Measurements from ENCODE around the gene ITGAE.
"Not testable (repeated sequence)": the region's sequence is repeated elsewhere in the genome, so short reads cannot be mapped to it uniquely, and the experiment has no call there.

Gene ITGAE

DNA sequence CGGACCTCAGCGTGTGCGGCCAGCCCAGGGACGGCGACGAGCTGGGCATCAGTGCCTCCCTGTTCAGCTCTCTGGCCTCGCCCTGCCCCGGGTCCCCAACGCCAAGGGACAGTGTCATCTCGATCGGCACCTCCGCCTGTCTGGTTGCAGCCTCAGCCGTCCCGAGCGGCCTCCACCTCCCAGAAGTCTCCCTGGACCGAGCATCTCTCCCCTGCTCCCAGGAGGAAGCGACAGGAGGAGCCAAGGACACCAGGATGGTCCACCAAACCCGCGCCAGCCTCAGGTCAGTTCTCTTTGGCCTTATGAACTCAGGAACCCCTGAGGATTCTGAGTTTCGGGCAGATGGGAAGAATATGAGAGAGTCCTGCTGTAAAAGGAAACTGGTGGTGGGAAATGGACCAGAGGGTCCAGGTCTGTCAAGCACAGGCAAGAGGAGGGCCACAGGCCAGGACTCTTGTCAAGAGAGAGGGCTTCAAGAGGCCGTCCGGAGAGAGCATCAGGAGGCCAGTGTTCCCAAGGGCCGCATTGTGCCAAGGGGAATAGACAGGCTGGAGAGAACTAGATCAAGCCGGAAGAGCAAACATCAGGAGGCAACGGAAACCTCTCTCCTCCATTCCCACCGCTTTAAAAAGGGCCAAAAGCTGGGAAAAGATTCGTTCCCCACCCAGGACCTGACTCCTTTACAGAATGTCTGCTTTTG is 76.5 kb downstream of the ITGAE start:
- DNase-seq, result no peak

DNA sequence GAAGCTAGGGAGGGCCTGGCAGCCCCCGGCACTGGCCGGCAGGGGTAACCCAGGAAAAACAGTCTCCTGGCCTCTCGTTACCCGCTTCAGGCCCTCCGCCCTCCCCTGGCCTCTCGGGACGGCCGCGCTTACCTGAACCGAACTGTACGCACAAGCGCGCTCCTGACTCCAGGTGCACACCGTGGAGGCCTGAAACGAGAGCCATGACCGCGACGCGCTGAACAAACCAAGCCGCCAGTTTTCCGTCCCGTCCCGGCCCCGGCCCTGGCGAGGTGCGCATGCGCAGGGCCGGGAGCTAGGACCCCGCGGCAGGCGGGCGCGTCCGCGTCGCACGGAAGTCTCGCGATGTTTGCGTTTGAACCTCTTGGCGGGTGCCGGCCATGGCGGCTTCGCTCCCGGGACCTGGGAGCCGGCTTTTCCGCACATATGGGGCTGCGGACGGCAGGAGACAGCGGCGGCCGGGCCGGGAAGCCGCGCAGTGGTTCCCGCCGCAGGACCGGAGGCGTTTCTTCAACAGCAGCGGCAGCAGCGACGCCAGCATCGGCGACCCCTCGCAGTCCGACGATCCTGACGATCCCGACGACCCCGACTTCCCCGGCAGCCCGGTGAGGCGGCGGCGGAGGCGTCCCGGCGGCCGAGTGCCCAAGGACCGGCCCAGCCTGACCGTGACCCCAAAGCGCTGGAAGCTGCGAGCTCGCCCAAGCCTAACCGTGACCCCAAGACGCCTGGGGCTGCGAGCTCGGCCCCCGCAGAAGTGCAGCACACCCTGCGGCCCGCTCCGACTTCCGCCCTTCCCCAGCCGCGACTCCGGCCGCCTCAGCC is 77.2 kb downstream of the ITGAE start, which contains the start of gene HASPIN:
Gene HASPIN (plus strand): TSS at position 348 of the 822 bp plus-strand sequence. CDS start 33 bp downstream, at position 381.
- DNase-seq, result peak; percentile 92

DNA sequence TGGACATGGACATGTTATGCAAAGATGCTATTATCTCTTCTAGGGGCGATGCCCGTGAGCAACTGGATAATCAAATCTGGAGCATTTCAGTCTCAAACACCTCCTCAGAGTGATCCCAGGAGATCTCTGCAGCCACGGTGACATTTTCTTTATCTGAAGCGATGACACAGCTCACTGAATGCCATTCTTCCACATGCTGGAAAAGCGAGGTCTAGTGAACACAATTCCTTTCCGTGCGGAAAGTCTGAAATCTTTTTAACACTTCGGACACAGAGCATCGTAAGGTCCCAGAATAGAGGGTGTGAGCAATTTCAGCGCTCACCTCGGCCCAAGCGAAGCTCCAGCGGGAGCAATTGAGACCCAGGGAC is 77.8 kb downstream of the ITGAE start:
- no peak for DNase-seq

DNA sequence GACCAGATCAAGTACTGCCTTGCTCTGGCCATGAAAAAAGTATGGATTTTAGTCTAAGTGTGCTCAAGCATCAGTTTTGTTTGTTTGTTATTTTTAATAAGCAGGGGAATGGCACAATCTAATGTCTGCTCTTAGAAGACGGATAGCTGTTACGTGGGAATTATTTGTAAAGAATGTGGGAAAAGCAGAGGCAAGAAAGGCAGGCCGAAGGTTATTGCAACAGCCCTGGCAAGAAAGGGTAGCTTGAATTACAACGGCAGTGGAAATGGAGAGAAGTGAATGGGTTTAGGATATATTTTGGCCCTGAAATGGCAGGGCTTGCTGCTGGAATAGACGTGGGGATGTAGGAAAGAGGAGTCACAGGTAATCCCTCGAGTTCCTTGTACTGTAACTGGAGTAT is 78.3 kb downstream of the ITGAE start:
- no peak for DNase-seq

DNA sequence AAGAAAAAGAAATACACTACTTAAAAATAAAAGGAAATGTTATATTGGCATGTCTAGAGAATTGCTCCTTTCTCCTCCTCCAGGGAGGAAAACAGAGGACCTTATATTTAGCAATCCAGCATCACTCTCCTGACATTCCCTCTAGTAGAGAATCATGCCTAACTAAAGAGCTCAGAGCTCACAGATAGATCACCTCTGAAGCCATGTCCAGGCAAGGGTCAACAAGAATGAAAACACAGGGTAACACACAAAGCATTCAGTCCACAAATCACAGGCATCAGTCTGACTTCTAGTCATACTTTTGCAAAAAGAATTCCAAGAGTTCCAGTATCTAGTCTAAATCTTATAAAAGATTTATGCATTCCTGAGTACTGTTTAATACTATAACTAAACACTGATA is 81.7 kb downstream of the ITGAE start:
- no peak for DNase-seq

DNA sequence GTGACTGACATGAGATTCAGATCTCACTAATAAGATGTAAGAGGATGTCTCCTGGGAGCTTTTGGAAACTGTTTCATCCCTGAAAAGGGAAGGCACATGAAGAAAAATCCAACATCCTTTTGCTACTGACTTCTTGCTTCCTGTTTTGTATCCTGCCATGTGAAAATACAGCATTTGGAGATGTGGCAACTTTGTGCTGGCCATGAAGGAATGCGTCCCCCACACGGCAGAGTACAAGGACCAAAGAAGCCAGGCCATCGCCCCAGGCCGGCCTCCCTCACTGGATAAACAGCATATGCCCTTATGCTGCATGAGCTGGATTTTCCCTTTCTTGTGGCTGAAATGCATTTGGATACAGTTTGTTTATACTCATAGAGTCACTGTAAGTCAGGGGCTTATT is 82.8 kb downstream of the ITGAE start:
- no peak for DNase-seq

DNA sequence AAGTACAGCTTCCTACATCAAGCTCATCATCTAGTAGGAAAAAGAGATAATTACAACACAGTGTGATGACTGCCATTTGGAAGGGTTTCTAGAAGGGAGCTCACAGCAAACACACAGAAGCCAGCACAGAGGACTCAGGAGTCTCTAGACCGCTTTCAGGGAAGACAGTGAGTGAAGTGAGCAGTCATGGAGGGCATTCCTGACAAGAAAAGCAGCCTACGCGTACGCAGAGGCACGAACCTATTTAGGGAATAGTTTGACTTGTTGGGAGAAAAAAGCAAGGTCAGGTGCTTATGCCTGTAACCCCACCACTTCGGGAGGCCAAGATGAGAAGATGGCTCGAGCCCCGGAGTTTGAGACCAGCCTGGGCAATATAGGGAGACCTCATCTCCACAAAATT is 85.7 kb downstream of the ITGAE start:
- DNase-seq, result no peak

DNA sequence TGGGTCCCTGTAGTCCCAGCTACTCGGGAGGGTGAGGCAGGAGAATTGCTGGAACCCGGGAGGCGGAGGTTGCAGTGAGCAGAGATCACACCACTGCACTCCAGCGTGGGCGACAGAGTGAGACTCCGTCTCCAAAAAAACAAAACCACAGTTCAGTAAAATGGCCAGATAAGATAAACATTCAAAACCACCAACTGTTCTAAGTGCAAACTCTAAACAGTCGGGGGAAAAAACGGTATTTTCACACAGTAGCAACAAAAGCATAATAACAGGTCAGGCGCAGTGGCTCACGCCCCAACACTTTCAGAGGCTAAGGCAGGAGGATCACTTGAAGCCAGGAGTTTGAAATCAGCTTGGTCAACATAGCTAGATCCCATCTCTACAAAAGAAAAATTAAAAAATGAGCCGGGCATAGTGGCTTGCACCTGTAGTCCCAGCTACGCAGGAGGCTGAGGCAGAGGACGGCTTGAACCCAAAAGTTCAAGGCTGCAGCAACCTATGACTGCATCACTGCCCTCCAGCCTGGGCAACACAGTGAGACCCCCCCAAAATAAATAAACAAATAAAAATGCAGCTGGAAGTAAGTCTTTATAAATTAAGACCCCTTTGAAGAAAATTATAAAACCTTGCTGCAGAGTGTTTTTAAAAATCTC is 88.1 kb downstream of the ITGAE start:
- peak; percentile 19 for DNase-seq

DNA sequence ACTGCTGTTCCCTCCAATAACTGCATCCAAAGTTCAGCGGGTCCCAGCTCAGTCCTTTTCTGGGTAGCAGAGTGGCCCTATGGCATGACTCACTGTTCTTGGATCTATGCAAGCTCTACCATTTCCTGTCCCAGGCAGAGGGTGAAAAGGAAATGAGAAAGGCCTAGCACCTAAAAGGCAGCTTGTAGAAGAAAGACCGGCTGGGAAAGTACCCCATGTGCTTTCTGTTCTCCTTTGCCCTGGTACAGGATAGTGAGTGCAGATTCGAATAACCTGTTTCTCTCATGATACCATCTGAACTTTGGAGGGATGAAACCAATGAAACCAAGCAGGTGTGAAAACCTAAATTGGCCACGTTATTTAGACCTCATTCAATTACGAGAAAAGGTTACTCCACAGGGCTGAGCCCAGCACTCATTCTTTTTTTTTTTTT is 90.0 kb downstream of the ITGAE start:
- peak; percentile 91 for DNase-seq

DNA sequence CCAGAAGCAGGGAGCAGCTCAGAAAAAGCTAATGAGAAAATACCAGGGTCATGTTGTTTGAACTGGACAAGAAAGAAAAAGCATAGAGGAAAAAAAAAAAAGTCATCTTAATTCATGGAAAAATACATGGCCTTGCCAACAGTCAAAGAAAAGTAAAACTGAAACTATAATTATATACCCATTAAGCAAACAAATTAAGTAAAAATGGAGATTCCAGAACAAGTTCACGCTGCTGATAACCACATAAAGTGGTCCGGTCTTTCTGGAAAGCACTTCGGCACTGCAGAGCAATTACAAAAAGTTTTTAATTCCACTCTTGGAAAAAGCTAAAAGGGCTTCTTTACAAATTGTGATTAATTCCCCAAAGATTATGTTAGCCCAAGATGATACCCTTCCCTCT is 92.6 kb downstream of the ITGAE start:
- DNase-seq, result no peak

DNA sequence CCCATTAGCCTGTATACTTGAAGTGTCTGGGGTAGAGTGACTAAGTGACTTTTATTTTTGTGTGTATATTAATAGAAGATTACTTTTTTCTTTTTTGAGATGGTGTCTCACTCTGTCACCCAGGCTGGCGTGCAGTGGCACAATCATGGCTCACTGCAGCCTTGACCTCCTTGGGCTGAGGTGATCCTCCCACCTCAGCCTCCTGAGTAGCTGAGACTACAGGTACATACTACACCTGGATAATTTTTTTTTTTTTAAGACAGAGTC is 95.3 kb downstream of the ITGAE start:
- not testable (repeated sequence) for DNase-seq

DNA sequence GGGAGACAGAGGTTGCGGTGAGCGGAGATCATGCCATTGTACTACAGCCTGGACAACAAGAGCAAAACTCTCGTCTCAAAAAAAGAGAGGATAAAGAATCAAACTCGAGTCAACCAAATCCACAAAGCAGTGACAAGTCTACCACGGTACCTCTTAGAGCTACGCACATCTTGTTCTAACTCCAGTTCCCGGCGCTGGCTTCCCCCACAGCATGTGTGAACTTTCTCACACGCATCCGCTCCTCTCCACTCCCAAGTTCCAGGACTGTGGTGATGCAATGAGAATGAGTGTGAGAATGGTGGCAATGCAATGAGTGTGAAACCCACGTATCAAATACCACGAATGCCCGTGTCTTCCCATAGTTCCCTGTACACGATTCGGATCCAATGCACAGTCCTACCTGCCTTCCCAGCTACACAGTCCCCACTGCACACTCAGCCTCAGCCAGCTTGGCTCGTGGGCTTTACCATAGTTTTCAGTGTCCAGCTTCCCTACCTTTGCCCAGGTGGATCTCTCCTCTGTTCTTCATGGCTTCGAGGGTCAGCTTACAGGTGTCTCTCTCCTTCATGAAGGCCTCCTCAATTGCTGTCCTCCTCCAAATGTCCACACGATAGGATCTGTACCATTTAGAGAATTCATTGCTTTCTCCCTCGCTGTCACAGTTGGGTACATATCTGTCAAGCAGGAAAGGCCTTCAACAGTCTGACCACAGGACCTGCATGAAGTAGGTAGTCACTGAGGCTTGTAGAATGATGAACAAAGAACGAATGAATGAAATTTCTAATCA is 95.9 kb downstream of the ITGAE start:
- no peak for DNase-seq

DNA sequence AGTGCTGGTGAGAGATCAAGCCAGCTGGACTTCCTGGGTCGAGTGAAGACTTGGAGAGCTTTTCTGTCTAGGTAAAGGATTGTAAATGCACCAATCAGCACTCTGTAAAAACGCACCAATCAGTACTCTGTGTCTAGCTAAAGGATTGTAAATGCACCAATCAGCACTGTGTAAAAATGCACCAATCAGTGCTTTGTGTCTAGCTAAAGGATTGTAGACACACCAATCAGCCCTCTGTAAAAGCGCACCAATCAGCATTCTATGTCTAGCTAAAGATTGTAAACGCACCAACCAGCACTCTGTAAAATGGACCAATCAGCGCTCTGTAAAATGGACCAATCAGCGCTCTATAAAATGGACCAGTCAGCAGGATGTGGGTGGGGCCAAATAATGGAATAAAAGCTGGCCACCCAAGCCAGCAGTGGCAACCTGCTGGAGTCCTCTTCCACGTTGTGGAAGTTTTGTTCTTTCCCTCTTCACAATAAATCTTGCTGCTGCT is 98.9 kb downstream of the ITGAE start:
- not testable (repeated sequence) for DNase-seq

DNA sequence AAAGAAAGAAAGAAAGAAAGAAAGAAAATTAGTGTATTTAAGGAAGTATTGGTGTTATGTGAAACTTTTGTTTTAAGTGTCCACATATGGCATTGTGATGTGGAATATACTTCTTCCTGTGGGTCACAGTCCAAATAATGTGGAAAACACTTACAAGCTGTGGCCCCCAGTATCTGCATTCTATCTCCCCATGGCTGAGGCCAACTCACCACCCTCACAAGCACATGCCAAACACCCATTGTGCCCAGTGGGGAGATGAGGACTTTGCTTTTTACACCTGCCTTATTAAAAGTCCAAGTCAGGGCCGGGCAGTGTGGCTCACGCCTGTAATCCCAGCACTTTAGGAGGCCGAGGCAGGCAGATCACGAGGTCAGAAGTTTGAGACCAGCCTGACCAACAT is 101.0 kb downstream of the ITGAE start:
- DNase-seq, result no peak

DNA sequence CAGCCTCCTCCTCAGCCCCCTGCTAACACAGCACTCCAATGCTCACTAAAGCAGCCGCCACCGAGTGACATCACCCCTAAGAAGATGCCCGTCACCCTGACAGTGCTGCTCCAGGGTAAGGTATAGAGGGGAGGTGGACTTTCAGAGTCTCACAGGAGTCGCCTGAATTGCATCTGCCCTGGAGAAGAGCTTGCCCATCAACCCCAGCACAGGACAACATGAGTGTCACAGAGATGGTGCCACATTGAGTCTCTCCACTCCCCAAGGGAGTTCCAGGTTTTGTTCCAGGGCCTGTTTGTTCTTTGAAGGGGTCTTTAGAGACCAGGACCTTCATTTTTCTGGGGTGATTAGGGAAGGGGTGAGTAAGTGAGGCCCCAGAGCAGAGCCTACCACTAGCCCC is 102.8 kb downstream of the ITGAE start:
- no peak for DNase-seq

DNA sequence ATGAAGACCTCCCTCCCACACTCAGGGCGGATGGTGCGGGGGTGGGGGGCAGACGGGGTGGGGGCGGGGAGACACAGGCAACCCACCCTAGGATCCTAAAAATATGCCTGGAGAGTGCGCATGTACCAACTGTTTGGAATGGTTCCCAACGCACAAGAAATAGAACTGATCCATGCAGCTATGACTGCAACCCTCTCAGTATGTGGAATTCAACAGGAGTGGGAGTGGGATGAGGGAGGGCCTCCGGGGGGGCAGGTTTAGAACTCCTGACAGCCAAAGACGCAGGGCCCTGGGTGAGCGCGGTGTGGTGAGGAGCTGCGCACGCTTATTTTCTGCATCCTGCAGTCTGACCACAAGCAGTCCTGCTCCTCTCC is 103.9 kb downstream of the ITGAE start:
- DNase-seq, result no peak

DNA sequence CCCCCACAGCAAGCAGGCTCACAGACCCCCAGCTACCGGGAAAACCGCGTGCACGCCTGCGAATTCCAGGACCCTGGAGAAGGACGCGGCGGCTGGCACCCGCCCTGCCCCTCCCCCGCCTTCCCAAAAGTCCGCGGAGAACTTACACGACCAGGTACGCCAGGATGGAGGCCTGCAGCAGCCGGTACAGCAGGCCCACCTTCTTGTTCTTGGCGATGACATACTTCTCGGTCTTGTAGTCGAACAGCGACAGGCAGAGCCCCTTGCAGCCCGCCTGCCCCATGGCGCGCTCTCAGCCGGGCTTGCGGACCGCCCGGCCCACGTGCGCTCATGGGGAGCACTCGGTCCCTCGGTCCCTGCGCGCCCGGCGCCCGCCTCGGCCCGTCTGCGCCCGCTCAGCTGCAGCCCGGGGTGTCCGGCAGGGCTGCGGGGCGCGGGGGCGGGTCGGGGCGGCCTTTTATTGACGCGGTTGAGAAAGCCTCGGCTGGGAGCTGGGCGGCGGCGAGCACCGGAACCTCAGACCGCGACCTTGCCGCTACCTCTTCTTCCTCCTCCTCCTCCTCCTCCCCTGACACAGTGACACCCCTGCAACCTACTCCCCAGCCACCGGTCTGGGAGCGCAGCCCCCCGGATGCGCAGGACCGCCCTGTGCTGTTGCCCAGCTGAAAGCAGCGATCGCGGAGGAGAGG is 105.1 kb downstream of the ITGAE start, which contains the start of gene P2RX5:
Gene P2RX5 (minus strand): TSS at position 433 of the 689 bp plus-strand sequence. CDS start 150 bp downstream, at position 283.
- DNase-seq, result peak; percentile 56

DNA sequence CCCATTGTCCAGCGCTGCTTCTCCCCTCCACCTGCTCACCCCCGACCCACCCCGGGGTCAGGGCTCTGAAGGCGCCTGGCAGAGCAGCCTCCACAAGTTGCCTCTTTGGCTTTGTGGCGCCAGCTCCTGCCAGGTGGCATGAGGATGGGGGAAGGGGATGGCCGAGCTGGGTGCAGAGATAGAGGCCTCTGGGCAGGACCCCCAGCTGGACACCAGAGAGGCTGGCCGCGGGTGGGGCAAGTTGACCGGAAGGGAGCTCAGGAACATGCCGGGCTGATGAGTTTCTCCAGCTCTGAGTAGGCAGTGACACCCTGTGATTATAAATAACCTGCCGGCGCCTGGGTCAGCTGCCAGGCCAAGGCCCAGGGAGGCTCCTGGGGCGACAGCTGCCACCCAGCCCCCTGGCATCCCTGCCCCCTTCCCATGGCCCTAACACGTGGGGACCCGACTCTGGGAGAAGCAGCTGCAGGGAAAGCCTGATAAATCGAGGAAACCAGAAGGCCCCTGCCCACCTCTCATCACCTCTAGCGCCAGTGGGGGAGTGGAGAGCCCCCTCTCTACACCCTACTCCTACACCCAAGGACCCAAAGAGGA is 105.8 kb downstream of the ITGAE start:
- DNase-seq, result no peak

DNA sequence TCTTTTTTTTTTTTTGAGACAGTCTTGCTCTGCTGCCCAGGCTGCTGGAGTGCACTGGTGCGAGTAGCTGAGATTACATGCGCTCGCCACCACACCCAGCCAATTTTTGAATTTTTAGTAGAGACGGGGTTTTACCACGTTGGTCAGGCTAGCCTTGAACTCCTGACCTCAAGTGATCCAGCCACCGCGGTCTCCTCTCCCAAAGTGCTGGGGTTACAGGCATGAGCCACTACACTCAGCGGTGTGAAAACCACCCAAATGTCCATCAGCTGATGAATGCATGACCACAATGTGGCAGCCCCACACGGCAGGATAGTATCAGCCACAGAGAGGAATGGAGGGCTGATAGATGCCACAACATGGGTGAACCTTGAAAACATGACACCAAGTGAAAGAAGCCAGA is 107.2 kb downstream of the ITGAE start:
- peak; percentile 48 for DNase-seq

DNA sequence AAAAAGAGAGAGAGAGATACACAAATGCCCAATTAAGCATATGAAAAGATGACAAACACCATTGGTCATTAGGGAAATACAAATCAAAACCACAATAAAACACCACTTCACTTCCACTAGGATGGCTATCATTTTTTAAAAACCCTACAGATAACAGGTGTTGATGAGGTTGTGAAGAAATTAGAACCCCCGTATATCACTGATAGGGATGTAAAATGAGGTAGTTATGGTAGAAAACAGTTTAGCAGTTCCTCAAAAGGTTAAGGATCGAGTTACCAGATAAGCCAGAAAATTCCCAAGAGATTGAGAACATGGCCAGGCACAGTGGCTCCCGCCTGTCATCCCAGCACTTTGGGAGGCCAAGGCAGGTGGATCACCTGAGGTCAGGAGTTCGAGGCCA is 107.8 kb downstream of the ITGAE start:
- no peak for DNase-seq

DNA sequence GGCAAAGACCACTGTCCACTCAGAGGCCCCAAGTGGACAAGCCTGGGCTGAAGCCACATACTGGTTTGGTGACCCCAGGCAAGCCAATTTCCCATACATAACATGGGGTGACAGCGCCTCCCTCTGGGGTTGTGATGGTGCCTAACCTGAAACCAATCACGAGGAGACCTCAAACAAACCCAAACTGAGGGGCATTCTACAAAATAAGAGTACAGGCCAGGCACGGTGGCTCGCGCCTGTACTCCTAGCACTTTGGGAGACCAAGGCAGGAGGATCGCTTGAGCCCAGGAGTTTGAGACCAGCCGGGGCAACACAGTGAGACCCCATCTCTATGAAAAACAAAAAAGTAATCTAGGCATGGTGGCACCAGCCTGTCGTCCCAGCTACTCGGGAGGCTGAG is 108.6 kb downstream of the ITGAE start:
- DNase-seq, result no peak

DNA sequence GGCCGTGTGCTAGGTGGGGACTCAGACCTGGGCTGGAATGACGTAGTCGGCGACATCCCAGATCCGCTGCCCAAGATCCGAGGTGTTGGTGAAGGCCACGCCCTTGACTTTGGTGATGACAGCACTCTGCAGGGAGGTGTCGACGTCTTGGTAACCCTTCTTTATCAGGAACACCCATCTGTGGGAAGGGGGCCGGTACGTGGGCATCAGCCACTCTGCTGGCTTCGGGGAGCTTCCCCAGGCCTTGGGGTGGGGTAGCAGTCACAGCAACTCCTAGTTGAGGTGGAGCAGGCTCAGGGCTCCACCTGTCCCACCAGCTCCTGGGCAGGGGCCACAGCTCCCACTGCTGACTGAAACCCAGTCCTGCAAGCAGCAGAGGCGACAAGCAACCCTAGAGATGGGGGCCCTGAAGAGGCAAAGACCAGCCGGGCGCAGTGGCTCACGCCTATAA is 109.3 kb downstream of the ITGAE start:
- DNase-seq, result no peak

Data from CD4-positive, alpha-beta T cell treated with Interleukin-10 for 1 hour (primary cell).